GM23338 (cell line): ENCODE results near the gene CACNA1H.

Source experiments
- CREB1 ChIP-seq: fragments of 250-450 bp; sonication (Bioruptor Pico); IDR thresholded peaks from 2 replicates; pipeline ENCODE4 v1.5.0; 2020; ENCODE audit warnings: low read depth, mild to moderate bottlenecking, moderate library complexity
- CTCF ChIP-seq, 2 experiments: fragments of 200-600 bp in 1 of 2; sonication (generic) in 1 of 2; conservative IDR thresholded peaks; 2 replicates each; pipeline versions ENCODE4 v1.5.1 to v1.6.1; 2016 to 2017; ENCODE audit warnings: antibody characterized with exemption in 2 of 2, low read depth in 2 of 2, mild to moderate bottlenecking in 2 of 2, moderate library complexity in 1 of 2
- EZH2 ChIP-seq: fragments of 200-600 bp; sonication (generic); IDR thresholded peaks from one replicate; pipeline ENCODE4 v1.8.0; 2017; ENCODE audit warnings: antibody characterized with exemption, mild to moderate bottlenecking, low read depth; ENCODE audit not compliant: unreplicated experiment
- EZH2phosphoT487 ChIP-seq: fragments of 200-600 bp; sonication (generic); IDR thresholded peaks from one replicate; pipeline ENCODE4 v1.8.1; 2018; ENCODE audit warnings: antibody characterized with exemption; ENCODE audit not compliant: unreplicated experiment
- JUNB ChIP-seq: IDR thresholded peaks from one replicate; pipeline ENCODE4 v1.6.1; 2016; ENCODE audit warnings: antibody characterized with exemption; ENCODE audit not compliant: unreplicated experiment
- NANOG ChIP-seq: IDR thresholded peaks from 2 replicates; pipeline ENCODE4 v1.6.1; 2016; ENCODE audit warnings: antibody characterized with exemption, borderline replicate concordance
- POLR2AphosphoS5 ChIP-seq: IDR thresholded peaks from 2 replicates; pipeline ENCODE4 v1.6.1; 2016; ENCODE audit warnings: antibody characterized with exemption, low read depth
- REST ChIP-seq: IDR thresholded peaks from one replicate; pipeline ENCODE4 v1.6.1; 2018; ENCODE audit warnings: antibody characterized with exemption; ENCODE audit not compliant: unreplicated experiment
- STAT1 ChIP-seq: IDR thresholded peaks from one replicate; pipeline ENCODE4 v1.6.1; 2016; ENCODE audit warnings: antibody characterized with exemption; ENCODE audit not compliant: unreplicated experiment
- ZNF114 ChIP-seq: fragments of 250-450 bp; sonication (Bioruptor Pico); IDR thresholded peaks from 2 replicates; pipeline ENCODE4 v1.5.0; 2020; ENCODE audit warnings: mild to moderate bottlenecking, moderate library complexity
- ZNF331 ChIP-seq: fragments of 250-450 bp; sonication (Bioruptor Pico); IDR thresholded peaks from 2 replicates; pipeline ENCODE4 v1.5.0; 2020; ENCODE audit warnings: low read depth, mild to moderate bottlenecking, moderate library complexity

GRCh38 chr16:1194665-1195392 lies 41.9 kb downstream of the CACNA1H start:
- TF ChIP-seq POLR2AphosphoS5, result no peak
- peak; percentile 70 to 77 for TF ChIP-seq CTCF (conservative IDR thresholded peaks at IDR 0.05; ENCODE audit: low read depth in 2 of 2)
- no peak for TF ChIP-seq JUNB
- TF ChIP-seq EZH2, result no peak
- no peak for TF ChIP-seq EZH2phosphoT487
- TF ChIP-seq NANOG, result no peak
- no peak for TF ChIP-seq REST
- TF ChIP-seq ZNF114 (CRISPR knock-in tag), result no peak
- no peak for TF ChIP-seq STAT1
- no peak for TF ChIP-seq ZNF331 (CRISPR knock-in tag)
- TF ChIP-seq CREB1, result no peak
